ENCODE data around the gene ADCY9. TPM values are rescaled to one million over a fixed set of nuclear protein-coding genes. Genes with fewer than 3 reads are reported as not detected.
A peak's percentile ranks its signal among the peaks of the same experiment; 100 is the strongest.

The ADCY9 gene
- polyA plus RNA-seq, 1 donor, result 19.3 TPM

- DNase-seq, result no peak
Observed at GRCh38 chr16:4028144-4028543, 88.1 kb downstream of the ADCY9 start.

GRCh38 chr16:4026854-4027253 is 89.4 kb downstream of the ADCY9 start:
- DNase-seq, result no peak

DNA sequence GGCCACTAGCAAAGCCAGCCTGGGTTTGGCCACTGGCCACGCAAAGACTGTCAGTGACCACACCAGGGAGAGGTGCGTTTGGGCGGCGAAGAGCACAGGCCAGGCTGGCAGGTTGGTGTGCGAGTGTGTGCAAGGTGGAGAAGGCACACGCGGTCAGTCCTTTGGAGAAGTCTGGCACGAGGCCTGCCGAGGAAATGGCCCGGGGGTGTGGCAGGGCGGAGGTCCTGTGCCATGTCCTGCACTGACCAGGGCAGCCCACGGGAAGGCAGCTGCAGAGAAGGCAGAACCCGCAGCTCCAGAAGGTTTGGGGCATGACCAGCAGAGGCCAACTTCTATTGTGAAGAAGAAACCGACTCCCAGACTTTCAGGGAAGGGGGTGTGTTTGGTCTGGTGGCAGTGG is 90.8 kb downstream of the ADCY9 start:
- no peak for DNase-seq

- no peak for DNase-seq
Observed at GRCh38 chr16:4021916-4022315, 94.3 kb downstream of the ADCY9 start.

DNA sequence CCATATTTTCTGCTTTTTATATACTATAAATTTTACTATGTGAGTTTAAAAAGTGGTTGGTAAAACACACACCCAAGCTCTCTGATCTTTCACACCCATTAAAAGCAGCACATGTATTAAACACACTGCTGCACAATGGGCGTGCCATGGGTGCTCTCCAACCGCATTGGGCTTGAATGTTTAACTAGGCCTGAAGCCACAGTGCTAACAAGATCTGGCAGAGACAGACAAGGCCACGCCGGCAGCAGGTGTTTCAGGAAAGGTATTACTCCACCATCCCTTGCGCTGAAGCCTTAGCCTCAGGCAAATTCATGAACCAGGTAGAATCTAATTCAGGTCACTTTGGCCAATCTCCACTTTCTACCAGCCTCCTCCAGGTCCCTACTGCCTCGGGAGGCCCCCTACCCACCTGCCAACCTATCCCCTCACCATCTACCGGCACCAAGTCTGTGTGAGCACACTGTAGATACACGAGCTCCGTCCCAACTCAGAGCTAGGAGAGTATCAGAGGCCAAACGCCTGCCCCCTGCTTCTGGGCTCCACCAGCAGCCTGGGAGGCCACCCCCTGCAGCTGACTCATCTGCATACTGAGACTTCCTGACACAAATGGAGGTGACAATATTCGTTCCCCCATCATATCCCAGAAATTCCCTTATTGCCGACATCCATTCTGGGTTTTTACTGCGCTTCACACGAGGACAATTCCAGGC is 95.0 kb downstream of the ADCY9 start:
- DNase-seq, result no peak

- peak; percentile 52 for DNase-seq
Observed at GRCh38 chr16:4019371-4019791, 96.9 kb downstream of the ADCY9 start.

GRCh38 chr16:4018391-4018790 is 97.9 kb downstream of the ADCY9 start:
- peak; percentile 29 for DNase-seq

- DNase-seq, result no peak
Observed at GRCh38 chr16:4017807-4018206, 98.4 kb downstream of the ADCY9 start.

DNA sequence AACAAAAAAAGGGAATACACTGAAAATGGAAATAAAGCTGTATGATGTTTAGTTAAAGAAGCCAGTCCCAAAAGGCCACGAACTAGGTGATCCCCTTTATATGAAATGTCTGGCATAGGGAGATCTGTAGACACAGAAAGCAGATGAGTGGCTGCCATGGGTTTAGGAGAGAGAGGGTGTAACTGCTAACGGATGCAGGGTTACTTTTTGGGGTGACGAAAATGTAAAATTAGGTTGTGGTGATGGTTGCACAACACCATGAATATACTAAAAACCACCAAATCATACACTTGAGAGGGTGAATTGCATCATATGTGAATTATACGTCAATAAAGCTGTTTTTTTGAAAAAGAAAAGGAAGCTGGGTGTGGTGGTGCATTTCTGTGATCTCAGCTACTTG is 99.6 kb downstream of the ADCY9 start:
- no peak for DNase-seq

- DNase-seq, result no peak
Observed at GRCh38 chr16:4016005-4016352, 100.3 kb downstream of the ADCY9 start.

DNA sequence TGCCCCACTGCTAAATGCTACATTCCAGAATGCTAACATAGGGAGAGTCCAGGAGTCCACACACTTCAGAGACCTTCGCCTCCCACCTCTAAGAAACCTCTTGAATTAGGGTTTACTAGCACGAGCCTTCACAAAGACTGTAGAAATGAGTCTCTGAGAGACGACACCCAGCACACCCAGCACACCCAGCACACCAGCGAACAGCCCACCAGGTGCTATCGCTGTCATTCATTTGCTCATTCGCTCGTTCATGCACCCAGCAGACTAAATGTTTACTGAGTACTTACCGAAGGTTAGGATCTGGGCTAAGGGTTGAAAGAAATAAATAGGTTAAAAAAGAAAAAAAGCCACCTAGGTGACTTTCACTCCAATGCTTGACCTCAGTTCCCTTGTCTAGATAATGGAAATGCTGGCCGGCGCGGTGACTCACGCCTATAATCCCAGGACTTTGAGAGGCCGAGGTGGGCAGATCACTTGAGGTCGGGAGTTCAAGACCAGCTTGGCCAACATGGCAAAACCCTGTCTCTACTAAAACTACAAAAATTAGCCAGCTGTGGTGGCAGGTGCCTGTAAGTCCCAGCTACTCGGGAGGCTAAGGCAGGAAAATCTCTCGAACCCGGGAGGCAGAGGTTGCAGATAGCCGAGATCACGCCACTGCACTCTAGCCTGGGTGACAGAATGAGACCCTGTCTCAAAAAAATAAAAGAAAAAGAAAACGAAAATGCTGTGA is 100.8 kb downstream of the ADCY9 start:
- DNase-seq, result no peak

- no peak for DNase-seq
Observed at GRCh38 chr16:4011940-4012629, 104.2 kb downstream of the ADCY9 start.

GRCh38 chr16:4011225-4011939 is 104.9 kb downstream of the ADCY9 start:
- DNase-seq, result no peak

- DNase-seq, result no peak
Observed at GRCh38 chr16:4010225-4011158, 105.8 kb downstream of the ADCY9 start.

DNA sequence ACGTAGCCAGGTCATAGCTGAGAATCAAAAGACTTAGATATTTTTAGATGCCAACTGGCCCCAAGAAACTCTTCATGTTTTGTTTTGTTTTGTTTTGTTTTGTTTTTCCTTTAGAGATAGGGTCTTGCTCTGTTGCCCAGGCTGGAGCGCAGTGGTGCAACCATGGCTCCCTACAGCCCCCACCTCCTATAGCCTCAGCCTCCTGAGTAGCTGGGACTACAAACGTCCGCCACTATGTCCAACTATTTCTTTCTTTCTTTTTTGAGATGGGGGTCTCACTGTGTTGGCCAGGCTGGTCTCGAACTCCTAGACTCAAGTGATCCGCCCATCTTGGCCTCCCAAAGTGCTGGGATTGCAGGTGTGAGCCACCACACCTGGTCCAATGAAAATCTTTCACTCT is 107.1 kb downstream of the ADCY9 start:
- no peak for DNase-seq

DNA sequence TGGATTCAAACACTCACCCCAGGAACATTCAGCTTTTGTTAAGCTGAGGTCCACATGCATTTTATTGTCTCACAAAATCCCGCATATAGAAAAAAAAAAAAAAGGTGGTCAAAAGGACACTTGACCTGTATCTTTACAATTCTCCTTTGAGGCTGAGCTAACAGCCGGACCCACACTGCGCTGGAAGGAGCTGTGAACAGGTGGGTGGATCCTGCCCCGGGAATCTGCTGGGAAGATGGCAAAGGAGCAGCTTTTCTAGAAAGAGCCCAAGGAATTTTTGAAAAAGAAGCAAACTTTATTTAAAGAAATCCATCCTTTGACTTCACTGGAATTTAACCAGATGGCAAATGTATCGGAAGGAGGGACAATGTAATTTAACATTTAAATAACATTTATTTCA is 108.1 kb downstream of the ADCY9 start:
- no peak for DNase-seq

- no peak for DNase-seq
Observed at GRCh38 chr16:4006397-4006999, 109.7 kb downstream of the ADCY9 start.

DNA sequence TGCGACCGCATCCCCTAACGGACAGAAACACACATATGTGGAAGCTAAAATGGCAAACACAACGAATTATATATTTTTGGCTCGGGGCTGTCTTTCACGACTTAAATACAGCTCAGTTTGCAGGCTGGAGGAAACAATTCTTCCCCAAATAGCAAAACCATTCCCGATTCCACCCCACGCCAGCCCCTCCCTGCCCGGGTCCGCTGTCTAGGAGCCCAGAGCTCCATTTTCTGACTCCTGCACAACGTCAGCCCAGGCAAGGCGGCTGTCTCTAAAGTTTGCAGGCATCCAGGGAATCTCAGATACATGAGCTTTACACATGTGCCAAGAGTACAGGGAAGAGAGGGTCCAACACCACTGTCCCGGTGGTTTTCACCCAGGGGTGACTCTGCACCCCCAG is 110.5 kb downstream of the ADCY9 start:
- no peak for DNase-seq

GRCh38 chr16:4005281-4005680 is 111.0 kb downstream of the ADCY9 start:
- no peak for DNase-seq

- DNase-seq, result no peak
Observed at GRCh38 chr16:4004206-4004605, 112.0 kb downstream of the ADCY9 start.

- DNase-seq, result no peak
Observed at GRCh38 chr16:4003576-4003975, 112.7 kb downstream of the ADCY9 start.

DNA sequence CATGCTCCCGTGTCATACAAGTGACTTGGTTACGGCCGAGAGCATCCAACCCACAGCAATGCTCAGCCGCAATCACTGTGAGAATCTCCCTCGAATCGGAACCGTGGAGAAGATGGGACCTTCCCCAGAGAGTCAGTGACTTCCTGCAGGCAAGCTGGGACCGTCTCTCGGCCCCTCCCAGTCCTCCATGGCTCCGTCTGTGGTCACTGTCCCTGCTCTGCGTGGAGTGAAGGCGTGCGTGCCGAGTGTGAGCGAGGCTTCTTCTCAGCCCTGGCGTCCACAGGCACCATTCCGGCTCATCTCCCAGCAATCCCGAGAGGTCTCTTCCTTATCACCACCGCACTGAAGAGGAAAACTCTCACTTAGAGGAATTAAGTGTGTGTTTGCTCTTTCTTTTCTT is 113.1 kb downstream of the ADCY9 start:
- no peak for DNase-seq
